ENCODE measurements around the gene SMCO1.
"Not testable (repeated sequence)": the region's sequence is repeated elsewhere in the genome, so short reads cannot be mapped to it uniquely, and the experiment has no call there.

Gene SMCO1

DNA sequence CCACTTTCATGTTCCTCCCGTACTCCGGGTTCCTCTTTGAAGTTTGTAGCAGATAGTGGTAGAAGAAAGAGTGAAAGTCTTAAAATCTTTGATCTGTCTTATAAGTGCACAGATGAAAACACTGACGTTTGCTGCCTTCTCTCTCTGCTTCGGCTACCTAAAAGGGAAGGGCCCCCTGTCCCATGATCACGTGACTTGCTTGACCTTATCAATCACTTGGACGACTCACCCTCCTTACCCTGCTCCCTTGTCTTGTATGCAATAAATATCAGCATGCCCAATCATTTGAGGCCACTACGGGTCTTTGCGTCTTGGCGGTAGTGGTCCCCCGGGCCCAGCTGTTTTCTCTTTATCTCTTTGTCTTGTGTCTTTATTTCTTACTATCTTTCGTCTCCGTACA, 6.1 kb upstream of the SMCO1 start:
- not testable (repeated sequence) for DNase-seq (ENCODE audit: low spot score)

DNA sequence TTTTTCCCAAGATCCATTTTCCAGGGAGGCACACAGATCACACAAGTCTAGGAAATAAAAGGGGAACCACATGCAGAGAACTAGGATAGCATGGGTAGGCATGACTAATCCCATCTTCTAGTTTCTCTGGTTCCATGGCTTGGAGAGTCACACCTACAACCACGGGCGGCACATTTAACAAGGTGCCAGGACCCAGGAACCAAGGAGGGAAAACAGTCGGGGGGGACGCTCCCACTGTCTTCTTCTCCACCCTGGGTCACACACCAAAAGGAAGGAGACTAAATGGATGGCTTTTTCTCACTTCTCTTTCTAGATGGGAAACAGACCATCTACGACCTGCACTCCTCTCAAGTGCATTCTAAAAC, 4.6 kb upstream of the SMCO1 start:
- DNase-seq (ENCODE audit: low spot score): no peak

DNA sequence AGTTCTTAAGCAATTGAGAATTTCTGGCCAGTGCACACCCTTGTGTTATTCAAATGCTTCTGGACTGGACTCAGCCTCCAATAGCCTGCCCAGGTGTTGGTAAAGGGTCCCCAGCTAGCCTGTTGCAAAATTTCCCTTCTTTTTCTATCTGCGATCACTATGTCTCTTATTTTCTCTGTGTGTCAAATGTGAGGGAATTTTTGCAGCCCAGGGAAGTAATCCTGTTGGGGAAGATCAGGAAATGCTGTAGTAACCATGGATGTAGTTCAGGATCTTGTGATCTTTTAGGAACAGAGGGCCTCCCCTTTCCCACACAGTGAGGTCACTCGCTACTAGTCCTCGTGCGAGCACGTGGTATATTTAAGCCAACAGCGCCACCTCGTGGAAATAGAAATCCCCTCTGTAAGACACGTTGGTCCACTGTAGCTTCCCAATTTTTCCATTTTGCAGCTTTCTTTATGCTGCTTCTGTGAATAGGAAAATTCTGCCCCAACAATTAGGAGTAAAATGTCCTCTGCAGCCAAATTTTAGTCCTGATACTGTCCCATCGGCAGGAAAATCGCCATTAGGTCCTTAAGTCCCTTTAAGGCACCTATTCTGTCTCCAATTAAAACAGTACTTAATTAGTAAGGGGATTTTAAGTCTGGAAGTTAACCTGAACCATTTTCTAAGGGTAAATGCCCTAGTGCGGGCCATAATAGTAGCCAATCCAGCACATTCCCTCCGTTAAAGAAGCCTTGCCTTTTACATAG, 4.0 kb upstream of the SMCO1 start:
- no peak for DNase-seq (ENCODE audit: low spot score)

DNA sequence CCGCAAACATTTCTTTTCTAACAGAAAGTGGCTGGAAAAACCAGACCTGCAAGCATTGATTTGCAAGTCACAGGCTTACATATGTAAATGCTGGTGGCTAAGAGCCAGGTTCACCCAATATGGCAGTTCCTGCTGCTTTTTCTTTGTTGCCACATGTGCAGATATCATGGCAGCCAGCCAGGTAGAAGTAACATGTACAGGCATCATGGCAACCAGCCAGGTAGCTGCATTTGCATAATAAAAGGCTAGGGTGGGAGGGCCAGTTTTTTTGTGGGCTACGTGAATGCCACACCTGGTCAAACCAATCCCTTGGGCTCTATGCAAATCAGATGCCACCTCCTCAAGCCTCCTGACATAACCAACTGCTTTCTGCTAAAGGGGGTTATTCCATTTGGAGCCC, 2.8 kb upstream of the SMCO1 start:
- no peak for DNase-seq (ENCODE audit: low spot score)

DNA sequence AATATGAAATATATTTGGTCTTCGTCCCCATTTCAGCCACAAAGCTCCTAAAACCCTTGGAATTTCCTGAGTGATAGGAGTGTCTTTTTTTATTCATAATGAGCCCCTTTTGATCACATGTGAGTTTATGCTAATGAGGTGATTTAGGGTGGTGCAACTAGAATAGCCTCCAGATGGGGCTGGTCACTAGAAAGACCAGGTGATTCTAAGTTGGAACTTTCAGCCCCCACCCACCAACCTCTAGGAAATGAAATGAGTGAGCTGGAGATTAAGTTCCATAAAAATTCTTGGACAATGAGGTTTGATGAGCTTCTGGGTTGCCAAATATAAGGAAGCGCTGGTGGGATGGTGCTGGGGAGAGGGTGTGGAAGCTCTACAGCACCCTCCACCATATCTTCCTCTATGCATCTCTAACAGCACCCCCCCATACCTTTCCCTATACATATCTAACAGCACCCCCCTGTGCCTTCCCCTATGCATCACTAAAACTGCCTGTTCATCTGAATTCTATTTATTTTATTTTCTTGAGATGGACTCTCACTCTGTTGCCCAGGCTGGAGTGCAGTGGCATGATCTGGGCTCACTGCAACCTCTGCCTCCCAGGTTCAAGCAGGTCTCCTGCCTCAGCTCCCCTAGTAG, 2.1 kb upstream of the SMCO1 start:
- DNase-seq (ENCODE audit: low spot score): no peak

DNA sequence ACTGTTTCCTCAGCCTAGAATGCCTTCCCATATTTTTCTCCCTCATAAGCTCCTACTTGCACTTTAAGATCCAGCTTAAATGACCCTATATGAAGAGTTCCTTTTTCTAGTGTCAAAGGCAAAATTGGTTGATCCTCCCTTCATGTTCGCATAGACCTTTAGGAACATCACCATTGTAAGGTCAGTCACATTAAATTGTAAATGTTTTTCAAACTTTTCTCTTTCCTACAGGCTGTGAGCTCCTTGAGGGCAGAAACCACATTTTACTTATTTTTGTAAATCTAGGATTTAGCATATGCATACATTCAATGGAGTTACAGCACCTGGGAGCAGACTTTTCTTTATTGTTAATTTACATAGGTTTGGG, 813 bp downstream of the SMCO1 start:
- no peak for DNase-seq (ENCODE audit: low spot score)

DNA sequence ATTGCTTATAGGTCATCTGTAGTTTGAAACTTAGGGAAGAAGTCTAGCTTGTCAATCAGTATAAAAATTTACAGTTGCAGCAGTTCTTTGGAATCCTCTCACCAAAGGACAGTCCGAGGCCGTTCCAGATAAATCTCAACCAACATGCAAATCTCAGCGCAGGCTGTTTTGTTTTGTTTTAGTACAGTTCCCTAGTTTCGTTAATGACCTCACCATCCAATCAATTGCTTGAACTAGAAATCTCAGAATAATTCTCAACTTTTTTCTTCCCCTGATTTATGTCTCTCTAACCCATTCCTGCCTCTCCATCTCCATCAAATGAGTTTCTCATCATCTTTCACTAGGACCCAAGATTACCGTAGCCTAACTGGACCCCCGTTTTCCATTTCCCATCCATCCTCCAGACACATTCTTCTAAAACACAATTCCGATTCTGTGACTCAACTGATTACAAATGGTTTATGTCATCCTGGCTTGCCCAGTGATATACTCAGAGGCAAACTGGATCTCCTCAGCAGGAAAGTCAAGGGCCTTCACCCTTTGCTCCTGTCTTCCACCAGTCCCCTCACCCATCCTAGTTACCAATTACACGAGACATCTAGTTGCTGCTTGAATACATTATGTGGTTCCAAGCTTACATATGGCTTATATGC, 1.3 kb downstream of the SMCO1 start:
- DNase-seq (ENCODE audit: low spot score): no peak

DNA sequence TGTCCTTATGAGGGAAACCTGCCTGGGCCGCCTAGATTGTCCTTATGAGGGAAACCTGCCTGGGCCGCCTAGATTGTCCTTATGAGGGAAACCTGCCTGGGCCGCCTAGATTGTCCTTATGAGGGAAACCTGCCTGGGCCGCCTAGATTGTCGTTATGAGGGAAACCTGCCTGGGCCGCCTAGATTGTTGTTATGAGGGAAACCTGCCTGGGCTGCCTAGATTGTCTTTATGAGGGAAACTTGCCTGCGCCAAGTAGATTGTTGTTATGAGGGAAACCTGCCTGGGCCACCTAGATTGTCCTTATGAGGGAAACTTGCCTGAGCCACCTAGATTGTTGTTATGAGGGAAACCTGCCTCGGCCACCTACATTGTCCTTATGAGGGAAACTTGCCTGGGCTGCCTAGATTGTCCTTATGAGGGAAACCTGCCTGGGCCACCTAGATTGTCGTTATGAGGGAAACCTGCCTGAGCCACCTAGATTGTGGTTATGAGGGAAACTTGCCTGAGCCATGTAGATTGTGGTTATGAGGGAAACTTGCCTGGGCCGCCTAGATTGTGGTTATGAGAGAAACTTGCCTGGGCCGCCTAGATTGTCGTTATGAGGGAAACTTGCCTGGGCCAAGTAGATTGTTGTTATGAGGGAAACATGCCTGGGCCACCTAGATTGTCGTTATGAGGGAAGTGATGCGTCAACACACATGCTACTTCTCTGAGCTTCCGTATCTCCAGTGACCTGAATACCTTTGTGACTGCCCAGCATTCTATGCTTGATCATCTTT, 3.3 kb downstream of the SMCO1 start:
- not testable (repeated sequence) for DNase-seq (ENCODE audit: low spot score)

DNA sequence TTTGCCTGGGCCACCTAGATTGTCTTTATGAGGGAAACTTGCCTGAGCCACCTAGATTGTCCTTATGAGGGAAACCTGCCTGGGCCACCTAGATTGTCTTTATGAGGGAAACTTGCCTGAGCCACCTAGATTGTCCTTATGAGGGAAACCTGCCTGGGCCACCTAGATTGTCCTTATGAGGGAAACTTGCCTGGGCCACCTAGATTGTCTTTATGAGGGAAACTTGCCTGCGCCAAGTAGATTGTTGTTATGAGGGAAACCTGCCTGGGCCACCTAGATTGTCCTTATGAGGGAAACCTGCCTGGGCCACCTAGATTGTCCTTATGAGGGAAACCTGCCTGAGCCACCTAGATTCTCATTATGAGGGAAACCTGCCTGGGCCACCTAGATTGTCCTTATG, 4.0 kb downstream of the SMCO1 start:
- DNase-seq (ENCODE audit: low spot score): not testable (repeated sequence)

DNA sequence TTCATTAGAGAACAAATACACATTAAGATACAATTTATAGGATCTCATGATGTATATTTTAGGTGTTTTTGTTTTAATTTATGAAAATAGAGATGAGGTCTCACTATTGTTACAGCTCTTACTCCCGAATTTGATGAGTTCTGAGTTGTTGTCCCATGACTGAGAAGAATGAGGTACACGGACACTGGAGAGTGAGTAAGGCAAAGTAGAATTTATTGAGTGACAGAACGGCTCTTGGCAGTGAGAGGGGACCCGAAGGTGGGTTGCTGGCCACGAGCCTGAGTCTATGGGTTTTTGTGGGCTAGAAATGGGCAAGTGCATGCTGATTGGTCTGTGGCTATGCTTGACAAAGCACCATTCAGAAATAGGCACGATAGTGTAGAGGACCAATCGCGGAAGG, 8.5 kb downstream of the SMCO1 start:
- DNase-seq (ENCODE audit: low spot score): no peak

DNA sequence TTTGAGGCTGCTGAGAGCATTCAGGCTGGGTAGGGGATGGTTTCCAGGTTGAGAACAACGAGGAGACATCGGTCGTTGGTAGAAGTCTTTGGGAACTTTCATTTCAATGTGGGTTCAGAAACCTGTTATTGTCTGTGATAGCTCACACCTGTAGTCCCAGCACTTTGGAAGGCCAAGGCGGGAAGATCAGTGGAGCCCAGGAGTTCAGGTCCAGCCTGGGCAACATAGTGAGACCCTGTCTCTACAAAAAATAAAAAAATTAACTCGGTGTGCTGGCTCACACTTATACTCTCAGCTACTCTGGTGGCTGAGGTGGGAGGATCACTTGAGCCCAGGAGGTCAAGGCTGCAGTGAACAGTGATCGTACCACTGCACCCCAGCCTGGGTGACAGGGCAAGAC, 10.6 kb downstream of the SMCO1 start:
- DNase-seq (ENCODE audit: low spot score): no peak

DNA sequence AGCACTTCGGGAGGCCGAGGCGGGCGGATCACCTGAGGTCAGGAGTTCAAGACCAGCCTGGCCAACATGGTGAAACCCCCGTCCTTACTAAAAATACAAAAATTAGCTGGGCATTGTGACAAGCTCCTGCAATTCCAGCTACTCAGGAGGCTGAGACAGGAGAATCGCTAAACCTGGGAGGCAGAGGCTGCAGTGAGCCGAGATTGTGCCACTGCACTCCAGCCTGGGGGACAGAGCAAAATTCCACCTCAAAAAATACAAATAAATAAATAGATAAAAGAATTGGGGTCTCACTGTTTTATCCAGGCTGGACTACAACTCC, 11.1 kb downstream of the SMCO1 start:
- DNase-seq (ENCODE audit: low spot score): not testable (repeated sequence)

DNA sequence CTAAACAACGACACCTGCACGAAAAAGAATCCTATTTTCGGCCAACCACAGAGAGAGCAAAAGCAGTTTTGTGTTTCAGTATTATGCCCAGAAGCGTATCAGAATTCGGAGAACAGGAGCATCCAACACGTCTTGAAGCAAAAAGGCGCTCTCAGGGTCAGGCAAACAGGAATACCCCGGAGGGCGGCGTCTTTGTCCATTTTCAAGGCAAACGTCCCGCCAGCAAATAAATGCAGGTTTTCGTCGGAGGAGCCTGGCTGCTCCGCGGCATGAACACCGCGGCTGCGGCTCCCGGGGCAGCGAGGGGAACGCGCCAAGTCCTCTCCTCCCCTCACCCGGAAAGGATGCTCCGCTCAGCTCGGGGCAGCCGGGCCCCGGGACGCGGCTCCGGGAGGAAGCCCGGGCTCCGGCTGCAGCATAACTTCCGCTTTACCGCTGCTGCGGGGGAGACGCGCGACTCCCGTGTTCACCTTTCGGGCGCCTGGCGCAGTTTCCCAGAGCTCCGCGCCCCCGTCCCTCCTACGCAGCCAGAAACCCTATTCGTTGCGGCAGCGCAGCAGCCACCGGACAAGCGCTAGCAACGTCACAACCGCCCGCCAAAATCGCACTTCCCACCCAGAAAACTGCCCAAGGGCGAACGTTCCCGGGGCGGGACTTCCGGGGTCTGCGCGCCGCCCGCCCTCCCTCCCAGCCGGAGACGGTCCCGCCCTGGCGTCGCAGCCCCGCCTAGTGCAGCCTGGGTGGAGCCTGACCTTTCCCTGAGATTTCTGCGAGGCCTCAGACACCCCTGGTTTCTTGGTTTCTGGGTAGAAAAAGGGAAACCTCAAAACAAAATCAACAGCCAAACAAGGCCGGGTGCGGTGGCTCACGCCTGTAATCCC, 11.7 kb downstream of the SMCO1 start, which contains the start of gene RNF168:
TSS of gene RNF168 (minus strand) at position 573 of the 881 bp plus-strand sequence. CDS start 595 bp downstream, outside the sequence.
- DNase-seq (ENCODE audit: low spot score): peak; percentile 92

DNA sequence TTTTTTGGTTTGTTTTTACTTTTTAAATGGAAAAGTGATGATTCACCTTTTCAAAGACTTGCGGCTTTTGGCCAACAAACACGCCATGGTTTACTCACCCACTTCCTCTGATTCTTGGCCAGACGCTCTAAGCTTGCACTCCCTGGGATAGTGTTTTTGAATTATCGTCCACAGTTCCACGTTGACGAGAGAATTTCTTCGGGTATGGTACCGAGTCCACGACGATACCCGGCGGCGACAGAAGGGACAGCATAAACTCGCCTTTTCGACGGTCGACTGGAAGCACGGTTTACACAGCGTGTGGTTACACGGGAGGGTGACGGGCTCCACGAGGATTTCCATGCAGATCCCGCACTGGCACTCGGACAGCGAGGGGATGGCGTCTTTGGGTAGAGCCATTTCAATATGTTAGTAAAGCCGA, 12.4 kb downstream of the SMCO1 start:
- peak; percentile 38 for DNase-seq (ENCODE audit: low spot score)

DNA sequence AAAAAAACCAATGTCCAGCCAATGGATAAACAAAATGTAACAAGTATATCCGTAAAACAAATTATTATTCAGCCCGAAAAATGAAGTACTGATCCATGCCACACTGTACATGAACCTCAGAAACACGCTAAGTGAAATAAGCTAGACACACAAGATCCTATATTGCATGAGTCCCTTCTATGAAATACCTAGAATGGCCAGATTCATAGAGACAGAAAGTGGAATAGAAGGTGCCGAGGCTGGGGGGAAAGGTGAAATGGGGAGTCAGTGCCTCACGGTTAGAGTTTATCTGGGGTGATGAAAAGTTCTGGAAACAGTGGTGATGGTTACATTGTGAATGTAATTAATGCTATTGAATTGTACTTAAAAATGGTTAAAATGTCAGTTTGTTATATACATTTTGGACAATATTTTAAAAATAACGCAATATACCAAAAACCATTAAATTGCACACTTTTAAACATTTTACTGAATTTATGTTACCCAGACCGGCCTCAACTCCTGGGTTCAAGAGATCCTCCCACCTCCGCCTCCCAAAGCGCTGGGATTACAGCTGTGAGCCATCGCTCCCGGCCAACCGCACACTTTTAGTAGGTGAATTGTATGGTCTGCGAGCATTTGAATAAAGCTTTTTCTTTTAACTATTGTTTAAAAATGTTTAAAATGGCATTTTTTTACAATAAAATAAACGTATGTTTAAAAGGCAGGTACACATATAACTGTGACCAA, 13.7 kb downstream of the SMCO1 start:
- DNase-seq (ENCODE audit: low spot score): no peak

DNA sequence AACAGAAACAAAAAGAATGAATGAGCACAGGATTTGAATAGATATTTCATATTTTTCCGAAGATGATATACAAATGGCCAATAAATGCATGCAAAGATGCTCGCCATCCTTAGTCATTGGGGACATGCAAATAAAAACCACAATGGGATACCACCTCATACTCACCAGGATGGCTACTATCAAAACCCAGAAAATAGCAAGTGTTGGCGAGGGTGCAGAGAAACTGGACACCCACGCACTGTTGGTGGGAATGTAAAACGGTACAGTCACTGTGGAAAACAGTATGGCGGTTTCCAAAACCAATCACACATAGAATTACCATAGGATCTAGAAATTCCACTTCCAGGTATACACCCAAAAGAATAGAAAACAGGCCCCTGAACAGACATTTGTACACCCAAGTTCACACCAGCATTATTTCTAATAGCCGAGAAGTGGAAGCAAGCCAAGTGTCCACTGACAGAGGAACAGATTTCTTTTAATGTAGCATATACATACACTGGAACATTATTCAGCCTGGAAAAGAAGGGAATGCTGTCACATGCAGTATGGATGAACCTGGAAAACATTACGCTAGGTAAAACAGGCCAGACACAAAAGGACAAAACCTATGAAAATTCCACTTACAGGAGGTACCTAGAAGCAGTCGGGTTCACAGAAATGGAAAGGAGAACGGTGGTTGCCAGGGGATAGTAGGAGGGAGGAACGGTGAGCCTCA, 15.2 kb downstream of the SMCO1 start:
- DNase-seq (ENCODE audit: low spot score): no peak

DNA sequence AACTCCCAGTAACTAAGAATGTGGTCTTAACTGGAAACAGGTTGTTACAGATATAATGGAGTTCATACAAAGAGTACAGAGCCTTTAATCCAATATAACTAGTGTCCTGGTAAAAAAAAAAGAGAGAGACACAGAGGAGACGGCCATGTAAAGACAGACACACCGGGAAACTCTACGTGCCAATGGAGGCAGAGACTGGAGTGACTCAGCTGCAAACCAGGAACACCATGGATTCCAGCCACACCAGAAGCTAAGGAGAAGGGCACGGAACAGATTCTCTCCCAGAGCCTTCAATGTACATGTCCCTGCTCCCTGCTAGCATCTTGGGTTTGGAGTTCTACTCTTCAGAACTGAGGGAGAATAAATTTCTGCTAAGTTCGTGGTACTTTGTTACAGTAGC, 16.1 kb downstream of the SMCO1 start:
- no peak for DNase-seq (ENCODE audit: low spot score)

DNA sequence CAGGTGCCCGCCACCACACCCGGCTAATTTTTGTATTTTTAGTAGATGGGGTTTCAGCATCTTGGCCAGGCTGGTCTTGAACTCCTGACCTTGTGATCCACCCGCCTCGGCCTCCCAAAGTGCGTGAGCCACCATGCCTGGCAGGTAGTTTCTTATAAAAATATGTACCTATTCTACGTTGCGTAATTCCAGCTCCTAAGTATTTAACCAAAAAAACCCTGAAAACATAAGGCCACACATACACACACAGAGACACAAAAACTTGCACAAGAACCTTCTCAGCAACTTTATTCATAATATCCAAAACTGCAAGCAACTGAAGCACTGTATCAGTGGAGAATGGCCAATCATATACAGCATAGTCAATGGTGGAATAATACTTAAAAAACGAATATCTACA, 16.8 kb downstream of the SMCO1 start:
- no peak for DNase-seq (ENCODE audit: low spot score)

DNA sequence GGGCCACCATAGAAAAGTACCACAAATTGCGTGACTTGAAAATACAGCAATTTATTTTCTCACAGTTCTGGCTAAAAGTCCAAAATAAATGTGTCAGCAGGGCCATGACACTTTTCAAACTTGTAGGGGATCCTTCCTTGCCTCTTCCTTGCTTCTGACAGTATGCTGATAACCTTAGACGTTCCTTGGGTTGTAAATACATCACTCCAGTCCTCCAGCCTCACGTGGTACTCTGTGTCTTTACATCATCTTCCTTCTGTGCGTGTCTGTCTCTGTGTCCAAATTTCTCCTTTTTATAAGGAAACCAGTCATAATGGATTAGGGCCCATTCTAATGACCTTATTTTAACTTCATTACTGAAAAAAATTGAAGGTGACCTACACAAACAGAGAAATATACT, 19.0 kb downstream of the SMCO1 start:
- DNase-seq (ENCODE audit: low spot score): no peak

DNA sequence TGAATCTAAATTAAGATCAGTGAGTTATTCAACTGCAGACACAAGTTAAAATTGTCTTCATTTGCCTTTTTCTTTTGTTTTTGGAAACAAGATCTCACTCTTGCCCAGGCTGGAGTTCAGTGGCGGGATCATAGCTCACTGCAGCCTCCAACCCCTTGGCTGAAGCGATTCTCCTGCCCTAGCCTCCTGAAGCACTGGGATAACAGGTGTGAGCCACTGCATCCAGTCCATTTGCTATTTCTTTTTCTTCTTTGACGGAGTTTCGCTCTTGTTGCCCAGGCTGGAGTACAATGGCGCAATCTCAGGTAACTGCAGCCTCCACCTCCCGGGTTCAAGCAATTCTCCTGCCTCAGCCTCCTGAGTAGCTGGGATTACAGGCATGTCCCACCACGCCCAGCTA, 21.9 kb downstream of the SMCO1 start:
- DNase-seq (ENCODE audit: low spot score): no peak
